Tibial nerve (tissue), 4 donors: ENCODE results near the gene ATP8A2. TPM values are rescaled to one million over a fixed set of nuclear protein-coding genes. Genes with fewer than 3 reads are reported as not detected.

Source experiments
- DNase-seq, 2 donors: peaks; one replicate each; pipeline ENCODE4 v3.0.0-alpha.2; 2019; ENCODE audit warnings: low spot score in 2 of 2
- H3K27ac ChIP-seq, 4 donors: fragments of 200-600 bp; sonication (generic) in 3 of 4; one replicate each; pipeline ENCODE4 v1.5.1; 2017 to 2019; ENCODE audit warnings: mild to moderate bottlenecking in 1 of 4
- H3K27me3 ChIP-seq, 2 donors: fragments of 200-600 bp; sonication (generic) in 1 of 2; one replicate each; pipeline versions ENCODE4 v1.5.1 to v1.6.0; 2017 to 2019
- H3K36me3 ChIP-seq, 3 donors: fragments of 200-600 bp; sonication (generic); one replicate each; pipeline ENCODE4 v1.5.1; 2018 to 2019
- H3K4me1 ChIP-seq, 4 donors: fragments of 200-600 bp; sonication (generic) in 3 of 4; one replicate each; pipeline ENCODE4 v1.5.1; 2017 to 2019
- H3K4me3 ChIP-seq, 4 donors: fragments of 200-600 bp; sonication (generic) in 3 of 4; one replicate each; pipeline ENCODE4 v1.5.1; 2017 to 2019; ENCODE audit warnings: mild to moderate bottlenecking in 1 of 4, moderate library complexity in 1 of 4
- H3K9me3 ChIP-seq, 4 donors: fragments of 200-600 bp; sonication (generic) in 3 of 4; one replicate each; pipeline ENCODE4 v1.5.1; 2017 to 2019
- CTCF ChIP-seq, 5 experiments: fragments of 200-600 bp in 3 of 5; fragments of 450-650 bp in 2 of 5; sonication (generic) in 3 of 5; IDR thresholded peaks; one replicate each; pipeline ENCODE4 v1.5.1; 2016 to 2019; ENCODE audit warnings: antibody characterized with exemption in 5 of 5, mild to moderate bottlenecking in 3 of 5, moderate library complexity in 2 of 5
- EP300 ChIP-seq, 2 donors: sonication (generic); formaldehyde crosslinking; IDR thresholded peaks; one replicate each; pipeline ENCODE4 v1.6.1; 2017; ENCODE audit warnings: antibody characterized with exemption in 2 of 2, mild to moderate bottlenecking in 1 of 2
- POLR2A ChIP-seq, 2 donors: fragments of 450-650 bp; IDR thresholded peaks; one replicate each; pipeline ENCODE4 v1.6.1; 2017; ENCODE audit warnings: antibody characterized with exemption in 2 of 2, mild to moderate bottlenecking in 2 of 2, moderate library complexity in 2 of 2
- WGBS, 2 donors: methylation state at CpG; one replicate each; pipeline ENCODE4 v1.1.5; 2018; 5-methylcytosine and 5-hydroxymethylcytosine counted together
- total RNA-seq, 4 donors: library from RNA; depleted of rRNA; stranded (reverse); fragments of >200 nt; gene quantifications; one replicate each; pipeline ENCODE4 v1.1.0, GENCODE V29; 2016

Gene ATP8A2
- total RNA-seq, 4 donors from 2014 or later, result 0.30 to 1.7 (median 0.61) TPM

- H3K9me3 ChIP-seq, result no peaks in the 10 kb centered on the region
- DNase-seq, result no peak
- no peak overlapping the region for H3K4me3 ChIP-seq
- H3K36me3 ChIP-seq, result no peaks in the 10 kb centered on the region
- no peak overlapping the region for H3K27ac ChIP-seq
- H3K27me3 ChIP-seq, result no peaks in the 10 kb centered on the region
- TF ChIP-seq POLR2A (IDR thresholded peaks at IDR 0.05) (no peak), CTCF (IDR thresholded peaks at IDR 0.05) (no peak), EP300 (IDR thresholded peaks at IDR 0.05) (no peak)
- no peaks in the 10 kb centered on the region for H3K4me1 ChIP-seq
Measured at GRCh38 chr13:25982907-25983306, 611.1 kb downstream of the ATP8A2 start.

- no peak for DNase-seq
- Histone ChIP-seq H3K4me1 (no peaks in the 10 kb centered on the region), H3K36me3 (no peaks in the 10 kb centered on the region), H3K4me3 (no peak overlapping the region), H3K27ac (no peak overlapping the region), H3K9me3 (no peaks in the 10 kb centered on the region), H3K27me3 (no peaks in the 10 kb centered on the region)
- 96 to 98% methylated on average over 8 of the region's 8 CpGs for WGBS, 2 donors
- TF ChIP-seq POLR2A (IDR thresholded peaks at IDR 0.05) (no peak), CTCF (IDR thresholded peaks at IDR 0.05) (no peak), EP300 (IDR thresholded peaks at IDR 0.05) (no peak)
Measured at GRCh38 chr13:25987987-25988386, 616.2 kb downstream of the ATP8A2 start.

GRCh38 chr13:25988661-25989060 lies 616.9 kb downstream of the ATP8A2 start:
- 17 to 18% methylated on average over 3 of the region's 3 CpGs for WGBS, 2 donors
- Histone ChIP-seq H3K27ac (no peak overlapping the region), H3K4me1 (no peaks in the 10 kb centered on the region)

GRCh38 chr13:25990801-25991200 lies 619.0 kb downstream of the ATP8A2 start:
- Histone ChIP-seq H3K36me3 (no peaks in the 10 kb centered on the region), H3K4me3 (no peak overlapping the region), H3K9me3 (peaks cover 0 to 17% (median 2%) of the 10 kb centered on the region in 4 donors), H3K27ac (no peak overlapping the region), H3K4me1 (no peaks in the 10 kb centered on the region), H3K27me3 (no peaks in the 10 kb centered on the region)
- 36 to 51% methylated on average over 10 of the region's 10 CpGs for WGBS, 2 donors
- TF ChIP-seq EP300 (IDR thresholded peaks at IDR 0.05) (no peak), CTCF (IDR thresholded peaks at IDR 0.05) (no peak), POLR2A (IDR thresholded peaks at IDR 0.05) (no peak)
- no peak for DNase-seq

More at GRCh38 chr13:25988661-25989060, 616.9 kb downstream of the ATP8A2 start:
- Histone ChIP-seq H3K27me3 (no peaks in the 10 kb centered on the region), H3K36me3 (no peaks in the 10 kb centered on the region), H3K4me3 (no peak overlapping the region), H3K9me3 (no peaks in the 10 kb centered on the region)
- no peak for TF ChIP-seq EP300 (IDR thresholded peaks at IDR 0.05)
- TF ChIP-seq POLR2A (IDR thresholded peaks at IDR 0.05), result no peak
- TF ChIP-seq CTCF (IDR thresholded peaks at IDR 0.05), result no peak
- no peak for DNase-seq

DNA sequence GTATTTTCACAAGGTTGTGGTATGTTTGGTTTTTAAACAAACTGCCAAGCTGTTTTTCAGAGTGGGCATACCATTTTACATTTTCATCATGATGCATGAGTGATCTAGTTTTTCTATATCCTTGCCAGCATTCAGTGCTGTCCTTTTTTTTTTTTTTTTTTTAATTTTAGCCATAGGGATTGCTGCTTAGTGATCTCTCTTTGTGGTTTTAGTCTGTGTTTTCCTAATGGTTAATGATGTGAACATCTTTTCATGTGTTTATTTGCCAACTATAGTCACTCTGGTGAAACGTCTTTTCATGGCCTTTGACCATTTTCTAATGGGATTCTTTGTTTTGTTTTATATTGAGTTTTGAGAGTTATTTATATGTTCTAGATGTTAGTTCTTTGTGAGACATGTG lies 620.3 kb downstream of the ATP8A2 start:
- H3K27me3 ChIP-seq, result no peaks in the 10 kb centered on the region
- no peaks in the 10 kb centered on the region for H3K36me3 ChIP-seq
- WGBS, 2 donors, result 13 to 34% methylated on average over 1 of the region's 1 CpG
- no peaks in the 10 kb centered on the region for H3K4me1 ChIP-seq
- TF ChIP-seq POLR2A (IDR thresholded peaks at IDR 0.05), result no peak
- no peak for TF ChIP-seq CTCF (IDR thresholded peaks at IDR 0.05)
- TF ChIP-seq EP300 (IDR thresholded peaks at IDR 0.05), result no peak
- H3K27ac ChIP-seq, result no peak overlapping the region
- no peak overlapping the region for H3K4me3 ChIP-seq
- H3K9me3 ChIP-seq, result peaks cover 0 to 20% (median 4%) of the 10 kb centered on the region in 4 donors
- DNase-seq, result no peak
